ENCODE measurements around the gene ZFP1.
"Not testable (repeated sequence)": the region's sequence is repeated elsewhere in the genome, so short reads cannot be mapped to it uniquely, and the experiment has no call there.

The ZFP1 gene

DNA sequence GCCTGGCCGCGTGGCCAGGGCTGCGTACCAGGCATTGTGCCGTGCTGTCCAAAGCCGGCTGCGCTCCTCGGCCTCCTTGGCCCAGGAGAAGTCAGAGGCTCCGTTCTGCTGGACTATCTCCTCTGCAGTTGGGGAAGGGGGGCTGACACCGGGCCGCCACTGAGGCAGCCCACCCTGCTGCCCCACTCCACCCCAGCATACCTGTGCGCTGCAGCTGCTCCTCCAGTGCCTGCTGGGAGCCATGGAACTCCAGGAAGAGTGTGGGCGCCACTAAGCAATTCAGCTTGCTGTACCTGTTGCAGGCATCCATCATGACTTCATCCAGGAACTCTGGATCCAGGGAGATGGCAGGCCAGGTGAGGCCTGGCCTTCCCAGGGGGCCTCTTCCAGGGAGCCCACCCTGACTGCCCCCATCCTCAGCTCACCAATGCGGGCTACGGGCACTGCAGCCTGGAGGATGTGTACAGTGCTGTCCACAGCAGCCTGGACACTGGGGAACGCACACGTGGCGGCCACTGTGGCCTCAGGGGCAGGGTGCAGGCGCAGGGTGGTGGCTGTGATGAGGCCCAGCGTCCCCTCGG, 34.7 kb upstream of the ZFP1 start:
- DNase-seq (ENCODE audit: low read depth): no peak

DNA sequence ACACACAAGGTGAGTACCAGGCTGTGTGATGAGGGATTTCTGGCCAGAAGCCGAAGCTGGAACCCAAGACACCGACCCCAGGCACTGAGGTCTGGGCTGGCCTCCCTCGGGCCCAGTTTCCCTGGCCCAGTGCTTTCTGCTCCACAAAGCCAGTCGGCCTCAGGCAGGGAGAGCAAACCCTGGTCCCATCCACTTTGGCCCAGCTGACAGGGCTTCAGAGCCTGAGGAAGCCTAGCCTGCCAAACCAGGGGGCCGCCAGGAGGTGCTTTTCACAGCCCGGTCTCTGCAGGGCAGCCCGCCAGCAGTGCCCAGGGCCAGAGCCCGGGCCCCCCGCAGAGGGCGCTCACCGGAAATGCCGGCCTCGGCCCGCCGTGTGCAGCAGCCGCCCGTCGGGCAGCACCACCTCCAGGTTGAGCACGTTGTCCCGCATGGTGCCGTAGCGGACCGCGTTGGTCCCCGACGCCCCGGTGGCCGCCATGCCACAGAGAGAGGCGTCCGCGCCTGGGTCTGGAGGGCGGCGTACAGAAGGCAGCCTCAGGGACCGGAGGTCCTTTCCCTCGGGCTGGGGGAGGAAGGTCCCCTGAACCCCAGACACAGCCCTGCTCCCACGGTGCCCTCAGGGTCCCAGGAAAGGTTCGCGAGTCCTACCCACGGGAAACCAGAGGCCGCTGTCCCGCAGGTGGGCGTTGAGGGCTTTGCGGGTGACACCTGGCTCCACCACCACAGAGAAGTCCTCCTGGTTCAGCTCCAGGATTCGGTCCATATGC, 34.0 kb upstream of the ZFP1 start:
- no peak for DNase-seq (ENCODE audit: low read depth)

DNA sequence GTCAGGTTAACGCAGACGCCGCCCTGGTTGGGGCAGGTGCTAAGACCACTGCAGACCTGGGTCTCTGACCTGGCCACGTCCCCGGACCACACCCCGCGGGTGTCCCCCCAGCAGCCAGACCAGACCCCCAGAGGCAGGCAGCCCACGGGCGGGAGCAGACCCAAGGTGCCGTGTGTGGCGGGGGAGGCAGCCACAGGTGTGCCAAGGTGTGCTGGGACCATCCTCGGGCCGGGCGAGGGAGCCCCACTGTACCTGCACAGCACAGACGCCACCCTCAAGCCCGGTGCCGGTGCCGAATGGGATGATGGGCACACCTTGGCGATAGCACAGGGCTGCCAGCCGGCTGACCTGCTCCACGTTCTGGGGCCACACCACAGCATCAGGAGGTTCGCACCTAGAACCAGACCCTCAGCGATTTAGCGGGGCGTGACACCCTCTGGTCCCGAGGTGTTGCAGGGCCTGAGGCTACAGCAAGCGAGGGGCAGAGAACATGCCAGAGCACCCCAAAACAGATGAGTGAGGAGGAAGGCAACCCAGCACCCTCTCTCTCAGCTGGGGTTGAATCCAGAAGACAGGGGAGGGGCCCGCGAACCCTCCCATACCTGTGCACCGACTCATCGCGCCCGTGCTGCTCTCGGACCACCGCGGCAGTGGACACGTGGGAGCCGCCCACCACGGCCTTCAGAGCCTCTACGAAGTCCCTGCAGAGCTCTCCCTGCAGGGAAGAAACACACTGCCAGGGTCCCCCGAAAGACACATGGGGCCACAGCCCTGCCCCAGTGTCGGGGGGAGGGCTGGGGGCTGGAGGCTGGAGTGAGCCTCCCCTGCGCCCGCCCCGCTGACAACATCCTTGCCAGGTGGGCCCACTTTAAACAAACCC, 33.1 kb upstream of the ZFP1 start:
- no peak for DNase-seq (ENCODE audit: low read depth)

DNA sequence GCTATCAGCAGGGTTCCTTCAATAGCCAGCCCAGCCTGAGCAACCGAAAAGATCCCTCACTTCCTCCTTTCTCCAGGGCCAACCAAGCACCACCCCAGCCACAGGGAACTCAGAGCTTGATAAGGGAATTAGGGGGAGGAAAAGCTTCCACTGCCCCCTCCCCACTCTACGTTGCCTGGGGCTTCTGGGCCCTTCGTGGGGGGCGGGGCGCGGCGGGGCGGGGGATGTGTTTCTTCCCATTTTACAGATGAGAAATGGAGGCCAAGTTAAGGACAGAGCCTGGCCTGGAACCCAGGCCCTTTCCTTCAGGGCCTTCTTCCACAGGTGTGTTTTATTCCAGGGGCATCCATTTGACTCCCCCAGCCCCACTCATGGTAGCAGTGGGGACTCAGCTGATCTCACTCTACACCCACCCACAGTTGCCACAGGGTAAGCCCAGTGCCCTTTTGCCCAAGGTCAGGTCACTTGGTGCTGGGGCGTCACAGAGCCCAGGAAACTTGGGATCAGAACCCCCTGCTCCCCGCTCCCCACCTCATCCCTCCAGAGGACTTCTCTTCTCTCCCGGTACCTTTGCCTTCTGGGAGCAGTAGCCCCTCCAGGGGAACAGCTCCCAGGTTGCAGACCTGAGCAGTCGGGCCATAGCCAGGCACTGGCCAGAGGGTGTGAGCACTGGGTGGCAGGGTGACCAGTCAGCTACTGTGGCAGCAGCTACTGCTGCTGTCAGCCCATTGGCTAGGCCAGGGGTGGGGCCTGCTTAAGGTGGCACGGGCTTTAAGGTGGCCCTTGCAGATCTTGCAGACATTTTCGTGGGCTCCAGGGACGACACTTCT, 32.0 kb upstream of the ZFP1 start, which contains the start of gene LDHD:
Gene LDHD, minus strand, starts transcription at position 700 of the 830 bp plus-strand sequence. Its CDS starts 60 bp downstream, at position 640.
- DNase-seq (ENCODE audit: low read depth): no peak

DNA sequence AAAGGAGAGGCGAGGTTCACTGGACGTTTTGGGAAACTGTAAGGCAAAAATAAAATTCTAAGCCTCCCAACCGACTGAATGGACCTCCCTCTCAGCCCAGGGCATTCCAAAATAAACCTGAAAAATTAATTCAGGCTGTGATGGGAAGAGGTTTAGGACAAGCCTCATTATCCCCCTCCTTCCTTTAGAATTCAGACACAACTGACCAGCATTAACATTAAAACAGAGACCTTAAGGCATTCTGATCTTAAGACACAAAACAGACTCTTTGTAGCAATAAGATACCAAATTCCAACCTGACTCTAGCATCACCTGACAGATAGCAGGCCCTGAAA, 31.4 kb upstream of the ZFP1 start:
- no peak for DNase-seq (ENCODE audit: low read depth)

DNA sequence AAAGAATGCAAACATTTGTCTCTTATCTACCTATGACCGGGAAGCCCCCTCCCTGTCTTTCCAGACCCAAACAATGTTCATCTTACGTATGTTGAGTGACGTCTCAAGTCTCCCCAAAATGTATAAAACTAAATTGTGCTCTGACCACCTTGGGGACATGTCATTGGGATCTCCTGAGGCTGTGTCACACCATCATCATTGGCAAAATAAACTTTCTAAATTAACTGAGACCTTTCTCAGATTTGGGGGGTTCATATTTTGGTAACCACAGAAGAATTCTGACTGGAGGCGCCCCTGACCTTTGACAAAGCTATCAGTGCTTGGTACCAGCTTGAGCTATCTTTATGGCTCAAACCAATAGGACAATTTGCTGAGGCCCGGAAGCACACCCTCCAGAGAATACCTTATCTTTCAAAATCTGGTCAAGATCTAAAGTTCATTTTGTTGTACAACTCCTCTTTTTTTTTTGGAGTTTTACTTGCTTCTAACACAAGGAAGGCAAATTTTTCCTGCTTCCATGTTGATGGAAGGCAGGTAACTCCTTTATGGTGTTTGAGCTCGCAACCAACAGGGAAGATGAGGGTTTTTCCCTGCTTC, 29.3 kb upstream of the ZFP1 start:
- no peak for DNase-seq (ENCODE audit: low read depth)

DNA sequence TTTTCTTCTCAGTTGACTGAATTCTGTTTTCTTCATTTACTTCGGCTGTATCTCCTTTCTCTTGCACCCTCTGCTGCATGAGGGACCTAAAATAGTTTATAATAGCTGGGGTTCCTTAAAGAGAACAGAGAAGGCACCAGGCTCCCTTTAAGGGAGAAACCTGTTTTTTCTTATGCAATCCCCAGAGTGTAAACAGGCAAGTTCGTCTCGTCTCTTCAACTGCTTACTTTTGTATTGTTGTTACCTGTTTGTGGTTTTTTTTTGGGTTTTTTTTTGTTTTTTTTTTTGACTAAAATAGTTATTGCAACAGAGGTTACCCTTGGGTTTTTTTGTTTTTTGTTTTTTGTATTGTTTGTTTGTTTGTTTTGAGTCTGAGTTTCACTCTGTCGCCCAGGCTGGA, 28.1 kb upstream of the ZFP1 start:
- no peak for DNase-seq (ENCODE audit: low read depth)

DNA sequence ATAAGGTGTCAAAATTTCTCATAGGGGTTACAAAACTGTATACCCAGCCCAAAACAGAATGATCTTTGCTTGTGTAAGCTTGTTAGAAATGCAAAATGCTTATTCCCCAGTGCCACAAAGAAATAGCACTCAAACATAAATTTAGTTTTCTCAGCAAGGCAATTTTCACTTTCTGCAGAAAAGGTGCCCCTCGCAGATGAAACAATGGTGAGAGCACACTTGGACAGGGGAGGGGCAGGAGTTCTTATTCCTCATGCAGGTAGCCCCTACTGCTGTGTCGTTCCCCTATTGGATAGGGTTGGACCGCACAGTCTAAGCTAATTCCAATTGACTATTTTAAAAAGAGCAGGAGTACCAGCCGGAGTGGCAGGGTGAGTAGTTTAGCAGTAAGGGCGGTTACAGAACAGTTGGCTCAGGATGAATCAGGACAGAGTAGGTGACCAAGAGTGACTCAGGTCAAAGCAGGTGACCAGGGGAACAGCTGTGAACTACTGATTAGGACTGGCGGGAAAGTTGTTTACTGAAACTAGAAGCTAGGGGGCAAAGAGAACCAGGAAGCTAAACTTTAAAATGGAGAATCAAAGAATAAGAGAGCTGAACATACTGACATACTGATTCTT, 26.3 kb upstream of the ZFP1 start:
- no peak for DNase-seq (ENCODE audit: low read depth)

DNA sequence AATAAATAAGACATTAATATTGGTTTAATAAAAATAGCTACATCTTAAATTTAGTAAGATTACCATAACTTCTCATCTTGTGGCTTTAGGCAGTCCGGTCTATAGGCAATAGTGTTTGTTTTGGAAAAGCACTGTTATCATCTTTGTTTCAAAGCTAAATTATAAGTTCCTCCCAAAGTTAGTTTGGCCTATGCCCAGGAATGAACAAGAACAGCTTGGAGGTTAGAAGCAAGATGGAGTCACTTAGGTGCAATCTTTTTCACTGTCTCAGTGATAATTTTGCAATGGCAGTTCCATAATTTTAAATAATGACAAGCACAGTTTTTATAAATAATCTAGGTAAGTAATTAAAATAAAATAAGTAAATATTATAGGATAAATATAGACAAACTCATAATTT, 25.7 kb upstream of the ZFP1 start:
- no peak for DNase-seq (ENCODE audit: low read depth)

DNA sequence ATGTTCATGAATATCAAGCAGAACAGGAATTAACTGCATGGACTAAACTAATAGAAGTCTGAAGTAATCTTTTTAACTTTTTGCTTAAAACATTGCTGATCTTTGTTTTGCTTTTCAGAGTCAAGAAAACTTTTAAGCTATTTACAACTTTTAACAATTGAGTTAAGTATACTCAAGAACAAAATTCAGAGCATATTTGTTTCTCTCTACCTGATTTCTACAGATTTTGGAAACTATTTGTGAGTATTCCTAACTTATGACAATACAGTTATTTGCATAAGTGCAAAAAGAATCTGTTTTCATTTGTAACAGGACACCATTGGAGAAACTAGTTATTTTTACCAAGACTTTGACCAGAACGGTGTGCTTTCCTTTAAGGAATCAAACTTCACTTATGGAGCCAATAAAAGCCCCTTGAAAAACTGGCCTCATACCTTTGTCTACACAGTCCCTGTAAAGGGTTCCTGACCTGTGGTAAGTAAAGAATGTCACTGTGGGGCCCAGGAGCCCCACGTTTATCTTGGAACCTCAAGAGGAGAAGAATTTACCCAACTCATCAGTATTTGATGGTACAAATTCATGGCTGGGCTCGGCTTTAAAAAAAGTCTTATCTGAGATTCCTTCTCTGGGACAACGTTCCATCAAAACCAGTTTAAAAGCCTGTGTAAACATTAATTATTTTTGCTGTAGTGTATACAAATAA, 20.5 kb upstream of the ZFP1 start:
- no peak for DNase-seq (ENCODE audit: low read depth)

DNA sequence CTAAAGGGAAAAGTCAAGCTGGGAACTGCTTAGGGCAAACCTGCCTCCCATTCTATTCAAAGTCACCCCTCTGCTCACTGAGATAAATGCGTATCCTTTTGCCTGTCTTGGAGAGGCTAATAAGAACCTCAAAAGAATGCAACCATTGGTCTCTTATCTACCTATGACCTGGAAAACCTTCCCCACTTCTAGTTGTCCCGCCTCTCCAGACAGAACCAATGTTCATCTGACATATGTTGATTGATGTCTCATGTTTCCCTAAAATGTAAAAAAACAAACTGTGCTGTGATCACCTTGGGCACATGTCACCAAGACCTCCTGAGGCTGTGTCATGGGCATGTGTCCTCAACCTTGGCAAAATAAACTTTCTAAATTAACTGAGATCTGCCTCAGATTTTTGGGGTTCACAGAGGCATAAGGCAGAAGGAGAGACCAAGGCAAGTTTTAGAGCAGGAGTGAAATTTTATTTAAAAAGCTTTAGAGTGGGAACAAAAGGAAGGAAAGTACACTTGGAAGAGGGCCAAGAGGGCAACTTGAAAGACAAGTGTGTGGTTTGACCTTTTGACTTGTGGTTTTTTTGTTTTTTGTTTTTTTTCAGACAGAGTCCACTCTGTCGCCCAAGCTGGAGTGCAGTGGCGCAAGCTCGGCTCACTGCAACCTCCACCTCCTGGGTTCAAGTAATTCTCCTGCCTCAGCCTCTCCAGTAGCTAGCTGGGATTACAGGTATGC, 18.7 kb upstream of the ZFP1 start:
- not testable (repeated sequence) for DNase-seq (ENCODE audit: low read depth)

DNA sequence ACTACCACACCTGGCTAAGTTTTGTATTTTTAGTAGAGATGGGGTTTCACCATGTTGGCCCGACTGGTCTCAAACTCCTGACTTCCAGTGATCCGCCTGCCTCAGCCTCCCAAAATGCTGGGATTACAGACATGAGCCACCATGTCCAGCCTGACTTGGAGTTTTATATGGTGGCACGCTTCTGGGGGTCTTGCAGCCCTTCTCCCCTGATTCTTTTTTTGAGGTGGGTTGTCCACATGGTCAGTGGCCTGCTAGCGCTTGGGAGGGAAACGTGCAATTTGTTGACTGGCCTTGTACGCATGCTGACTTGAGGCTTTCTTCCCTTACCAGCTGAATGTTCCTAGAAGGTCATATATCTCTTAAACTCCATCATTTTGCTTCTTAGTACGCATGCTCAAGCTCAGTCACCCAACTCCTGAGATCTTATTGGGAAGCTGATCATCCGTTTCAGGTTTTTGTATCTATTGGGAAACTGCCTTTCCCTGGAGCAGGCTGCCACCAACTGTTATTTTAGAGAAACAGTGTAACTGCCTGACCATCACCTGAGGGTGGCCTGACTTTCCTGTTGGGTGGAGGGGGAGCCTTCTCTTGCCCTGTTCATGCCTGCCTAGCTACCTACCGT, 18.1 kb upstream of the ZFP1 start:
- DNase-seq (ENCODE audit: low read depth): no peak

DNA sequence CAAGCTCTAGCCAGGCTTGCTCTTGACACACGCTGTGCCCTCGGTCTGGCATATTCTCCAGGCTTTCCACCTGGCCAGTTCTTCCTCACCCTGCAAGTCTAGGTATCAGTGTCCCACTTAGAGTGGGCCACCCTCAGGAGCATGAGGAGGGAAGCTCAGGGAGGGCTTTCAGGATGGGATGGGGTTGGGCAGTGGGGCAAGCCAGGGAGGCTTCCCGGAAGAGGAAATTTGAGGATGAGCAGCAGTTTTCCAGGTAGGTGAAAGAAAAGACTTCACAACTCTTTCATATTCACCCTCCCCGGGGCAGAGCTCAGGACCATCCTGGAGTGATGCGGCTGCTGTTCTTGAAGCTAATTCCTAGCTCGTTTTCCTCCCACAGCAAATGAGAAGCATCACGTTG, 17.2 kb upstream of the ZFP1 start:
- no peak for DNase-seq (ENCODE audit: low read depth)

DNA sequence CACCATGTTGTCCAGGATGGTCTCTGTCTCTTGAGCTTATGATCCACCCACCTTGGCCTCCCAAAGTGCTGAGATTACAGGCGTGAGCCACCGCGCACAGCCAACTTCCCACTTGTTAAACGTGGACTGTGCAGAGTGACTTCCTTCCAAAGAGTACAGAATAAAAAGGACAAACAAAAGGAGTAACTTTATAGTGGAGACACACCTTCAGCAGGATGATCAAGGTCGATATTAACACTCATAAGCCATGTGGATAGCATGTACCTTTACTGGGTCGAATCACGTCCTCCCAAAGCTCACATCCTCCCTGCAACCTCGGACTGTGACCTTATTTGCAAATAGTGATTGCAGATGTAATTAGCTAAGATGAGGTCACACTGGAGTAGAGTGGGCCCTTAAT, 10.1 kb upstream of the ZFP1 start:
- no peak for DNase-seq (ENCODE audit: low read depth)

DNA sequence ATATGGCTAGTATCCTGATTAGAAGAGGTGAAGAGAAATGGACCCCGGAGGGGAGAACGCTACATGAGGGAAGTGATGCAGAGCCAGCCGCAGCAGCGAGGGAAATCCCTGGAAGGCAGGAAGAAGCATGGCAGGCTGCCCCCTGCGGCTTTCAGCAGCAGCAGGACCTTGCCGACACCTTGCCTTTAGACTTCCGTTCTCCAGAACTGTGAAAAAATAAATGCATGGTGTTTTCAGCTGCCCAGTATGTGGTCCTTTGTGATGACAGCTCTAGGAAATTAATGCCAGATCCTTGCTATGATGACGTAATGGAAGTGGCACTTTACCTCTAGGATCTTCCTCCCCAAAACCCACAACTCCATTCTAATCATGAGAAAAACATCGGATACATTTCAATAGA, 9.7 kb upstream of the ZFP1 start:
- no peak for DNase-seq (ENCODE audit: low read depth)

DNA sequence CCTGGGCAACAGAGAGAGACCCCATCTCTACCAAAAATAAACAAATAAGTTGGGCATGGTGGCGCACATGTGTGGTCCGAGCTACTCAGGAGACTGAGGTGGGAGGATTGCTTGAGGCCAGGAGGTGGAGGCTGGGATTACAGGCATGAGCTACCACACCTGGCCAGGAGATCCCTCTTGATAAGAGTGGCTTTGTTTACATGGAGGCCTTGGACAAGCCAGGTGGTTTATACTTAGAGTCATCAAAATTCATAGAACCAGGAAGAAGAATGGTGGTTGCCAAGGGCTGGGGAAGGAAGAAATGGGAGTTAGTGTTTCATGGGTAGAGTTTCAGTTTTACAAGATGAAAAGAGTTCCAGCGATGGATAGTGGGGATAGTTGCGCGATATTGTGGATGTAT, 8.8 kb upstream of the ZFP1 start:
- no peak for DNase-seq (ENCODE audit: low read depth)

DNA sequence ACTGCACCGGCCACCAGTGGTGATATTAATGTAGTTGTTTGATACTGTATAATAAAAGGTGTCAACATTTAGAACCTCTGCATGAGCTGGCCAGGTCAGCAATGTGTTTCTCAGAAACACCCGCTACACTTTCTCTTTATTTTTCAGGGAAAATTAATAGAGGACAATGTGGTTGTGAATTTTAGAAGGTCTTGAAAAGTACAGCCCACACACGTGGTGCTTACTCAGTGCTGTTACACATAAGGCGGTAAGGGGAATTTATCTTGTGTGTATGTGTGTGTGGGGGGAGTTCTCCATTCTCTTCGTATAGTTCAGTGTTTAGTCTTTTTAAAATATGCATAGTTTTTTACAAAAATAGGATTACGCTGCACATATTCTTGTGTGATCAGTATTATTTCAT, 4.4 kb upstream of the ZFP1 start:
- no peak for DNase-seq (ENCODE audit: low read depth)

DNA sequence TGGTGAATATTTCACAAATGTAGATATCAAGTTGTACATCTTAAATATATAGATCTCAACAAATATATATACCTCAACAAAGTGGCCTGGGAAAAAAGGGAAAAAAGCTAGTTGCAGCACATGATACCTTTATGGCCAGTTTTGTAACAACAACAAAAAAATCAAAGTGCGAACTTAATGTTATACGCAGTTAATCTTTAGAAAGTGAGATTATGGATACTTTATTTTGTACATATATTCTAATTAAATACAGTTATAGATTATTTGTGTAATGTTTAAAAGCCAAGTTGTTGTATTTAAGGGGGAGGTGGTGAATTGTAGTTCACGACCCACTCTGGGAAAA, 385 bp upstream of the ZFP1 start:
- no peak for DNase-seq (ENCODE audit: low read depth)

DNA sequence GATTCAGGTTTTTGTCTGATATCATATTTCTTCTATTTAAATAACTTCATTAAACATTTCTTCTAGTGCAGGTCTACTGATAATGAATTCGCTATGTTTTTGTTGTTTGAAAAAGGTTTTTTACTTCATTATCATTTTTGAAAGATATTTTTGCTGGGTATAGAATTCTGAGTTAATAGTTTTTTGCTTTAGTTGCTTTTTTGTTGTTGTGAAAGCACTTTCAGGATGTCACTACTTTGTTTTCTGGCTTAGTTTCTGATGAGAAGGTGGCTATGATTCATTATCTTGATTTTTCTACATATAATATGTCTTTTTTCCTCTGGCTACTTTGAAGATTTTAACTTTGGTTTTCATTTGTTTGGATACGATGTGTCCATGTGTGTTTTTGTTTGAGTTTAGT, 3.5 kb downstream of the ZFP1 start:
- DNase-seq (ENCODE audit: low read depth): no peak

DNA sequence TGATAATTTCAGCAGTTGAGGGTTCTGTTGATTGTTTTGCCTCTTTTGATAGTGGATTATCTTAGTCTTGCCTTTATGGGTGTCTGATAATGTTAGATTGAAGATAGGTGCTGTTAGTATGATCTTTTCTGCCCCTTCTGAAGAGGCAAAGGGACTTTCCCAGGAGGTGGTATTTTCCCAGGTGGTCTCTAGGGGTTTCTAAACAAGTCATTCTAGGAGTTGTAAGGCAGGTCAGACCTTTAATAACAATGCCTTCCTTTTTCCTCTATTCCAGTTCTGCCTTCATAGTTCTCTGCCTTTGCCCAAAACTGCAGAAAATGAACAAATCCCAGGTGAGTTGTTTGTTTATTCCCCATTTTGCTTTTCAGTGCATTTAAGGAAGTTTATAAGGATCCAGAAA, 4.3 kb downstream of the ZFP1 start:
- DNase-seq (ENCODE audit: low read depth): no peak
